Naive thymus-derived CD8-positive, alpha-beta T cell (primary cell): ENCODE measurements around the gene EXOC4. TPM values are rescaled to one million over a fixed set of nuclear protein-coding genes. Genes with fewer than 3 reads are reported as not detected.

Experiments used
- ATAC-seq, 2 donors: fragments of 150-1000 bp; cut with Tn5 transposase in 1 of 2; sonication (Bioruptor Pico), chemical (Tn5 transposase) in 1 of 2; 1 replicate in 1 of 2; 2 replicates in 1 of 2; pipeline ENCODE4 v1.10.0; 2021; ENCODE audit warnings: mild to moderate bottlenecking in 2 of 2, moderate library complexity in 2 of 2
- POLR2A ChIA-PET: fragments of 350-600 bp; sonication (Branson Sonifier 250); formaldehyde crosslinking; loops from one replicate; lab custom pipeline; 2021; ENCODE audit warnings: antibody characterized with exemption; lab: Charles Lee
- DNase-seq, 10 donors: peaks; one replicate each; pipeline versions ENCODE4 v3.0.0 to v3.0.0-alpha.2; 2020 to 2022
- H3K27ac Mint-ChIP-seq, 10 donors: one replicate each; pipeline ENCODE4 v1.8.0; 2020 to 2022; ENCODE audit warnings: mild to moderate bottlenecking in 10 of 10, mixed read lengths in 10 of 10, moderate library complexity in 4 of 10, inconsistent platforms in 1 of 10
- H3K27me3 Mint-ChIP-seq, 5 donors: one replicate each; pipeline ENCODE4 v1.8.0; 2021 to 2022; ENCODE audit warnings: mixed read lengths in 5 of 5
- H3K36me3 Mint-ChIP-seq, 3 donors: one replicate each; pipeline ENCODE4 v1.8.0; 2020 to 2022; ENCODE audit warnings: mixed read lengths in 3 of 3, mild to moderate bottlenecking in 2 of 3, inconsistent platforms in 1 of 3
- H3K4me1 Mint-ChIP-seq, 4 donors: one replicate each; pipeline ENCODE4 v1.8.0; 2021 to 2022; ENCODE audit warnings: mixed read lengths in 4 of 4
- H3K4me3 Mint-ChIP-seq, 10 donors: one replicate each; pipeline ENCODE4 v1.8.0; 2020 to 2022; ENCODE audit warnings: mild to moderate bottlenecking in 10 of 10, mixed read lengths in 10 of 10, moderate library complexity in 6 of 10, inconsistent platforms in 1 of 10
- H3K9me3 Mint-ChIP-seq, 9 donors: one replicate each; pipeline ENCODE4 v1.8.0; 2020 to 2022; ENCODE audit warnings: mixed read lengths in 9 of 9, mild to moderate bottlenecking in 3 of 9, inconsistent platforms in 1 of 9, moderate library complexity in 1 of 9
- polyA plus RNA-seq, 3 donors: library from polyadenylated mRNA; unstranded; fragments of 300-500 nt; fragmentation: Illumina TruSeq; gene quantifications; one replicate each; pipeline ENCODE4 v1.2.3, GENCODE V29; 2021
- total RNA-seq, 8 experiments: library from RNA in 2 of 8; stranded (reverse) in 2 of 8; gene quantifications; one replicate each; pipeline ENCODE4 v1.2.3 and lab custom pipeline; 2021 to 2026

EXOC4 gene
- total and polyA plus RNA-seq, 5 experiments from 2014 or later = 29.4 to 68.6 (median 42.4) TPM

DNA sequence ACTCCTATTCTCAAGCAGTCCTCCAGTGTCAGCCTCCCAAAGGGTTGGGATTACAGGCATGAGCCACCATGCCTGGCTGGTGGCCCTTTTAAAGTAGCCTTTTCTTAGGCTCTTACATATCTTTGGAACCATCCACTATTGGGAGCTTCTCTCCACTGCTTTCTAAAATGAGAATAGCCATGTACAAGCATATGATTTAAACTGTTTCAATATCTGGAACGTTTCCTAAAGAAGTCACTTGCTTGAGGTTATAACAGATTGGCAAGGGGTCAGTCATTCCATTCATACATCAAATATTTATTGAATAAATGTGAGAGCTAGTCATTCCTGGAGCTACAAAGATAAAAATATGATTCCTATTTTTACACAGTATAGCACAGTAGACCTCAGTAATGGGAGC, 776.9 kb downstream of the EXOC4 start:
- POLR2A ChIA-PET = no interaction called here
- H3K27me3 Mint-ChIP-seq = no peaks in the 10 kb centered on the region
- H3K27ac Mint-ChIP-seq = no peak overlapping the region
- peaks cover 11 to 26% (median 20%) of the 10 kb centered on the region in 4 donors for H3K4me1 Mint-ChIP-seq
- ATAC-seq (no peak), DNase-seq (no peak)
- peaks cover 10 to 33% (median 11%) of the 10 kb centered on the region in 3 donors for H3K36me3 Mint-ChIP-seq
- no peak overlapping the region for H3K4me3 Mint-ChIP-seq
- H3K9me3 Mint-ChIP-seq = peaks cover 0 to 2% (median 0%) of the 10 kb centered on the region in 9 donors

- H3K4me1 Mint-ChIP-seq = peaks cover 11 to 26% (median 20%) of the 10 kb centered on the region in 4 donors
- no peaks in the 10 kb centered on the region for H3K27me3 Mint-ChIP-seq
- H3K4me3 Mint-ChIP-seq = no peak overlapping the region
- ATAC-seq (no peak), DNase-seq (no peak)
- H3K36me3 Mint-ChIP-seq = peaks cover 11 to 36% (median 11%) of the 10 kb centered on the region in 3 donors
- no peak overlapping the region for H3K27ac Mint-ChIP-seq
- POLR2A ChIA-PET = no interaction called here
- H3K9me3 Mint-ChIP-seq = peaks cover 0 to 2% (median 0%) of the 10 kb centered on the region in 9 donors
Observed at GRCh38 chr7:134030460-134030865, 777.6 kb downstream of the EXOC4 start.

DNA sequence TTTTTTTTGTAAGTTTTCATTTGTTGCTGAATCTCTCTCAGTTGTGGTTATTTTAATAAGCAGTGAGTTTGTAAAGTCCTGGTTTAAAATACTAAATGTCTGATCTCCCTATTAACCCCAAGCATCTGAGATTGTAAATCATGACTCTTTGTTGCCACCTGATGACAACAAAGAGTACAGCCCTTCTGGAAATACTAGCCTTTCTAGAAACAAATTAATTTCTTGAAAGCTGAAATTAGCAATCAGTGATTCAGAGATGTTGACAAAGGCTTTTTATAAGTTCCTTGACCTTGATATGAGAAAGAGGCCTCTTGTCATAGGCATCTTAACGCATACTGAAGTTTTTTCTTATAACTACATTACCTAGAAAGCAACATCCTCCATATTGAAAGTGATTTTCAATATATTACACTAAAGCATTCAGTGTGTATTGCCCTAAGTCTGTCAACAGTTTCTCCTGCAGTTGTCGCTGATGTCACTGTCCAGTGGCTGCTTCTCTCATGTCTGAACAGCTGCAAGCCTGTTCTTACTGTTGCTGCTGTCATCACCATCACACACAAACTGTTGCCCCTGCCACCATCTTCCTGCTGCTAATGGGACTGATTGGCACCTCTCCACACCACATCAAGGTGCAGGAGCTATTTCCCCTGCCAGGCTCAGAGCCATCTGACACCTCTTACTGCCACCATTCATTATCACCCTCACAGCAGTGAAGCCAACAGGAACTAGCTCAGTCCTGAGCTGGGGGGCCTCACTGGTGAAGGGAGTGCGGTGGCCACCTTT, 779.1 kb downstream of the EXOC4 start:
- peak in 1 of 2 donors; percentile 70 for ATAC-seq

GRCh38 chr7:134034652-134035051, 781.8 kb downstream of the EXOC4 start:
- no peak for ATAC-seq
- DNase-seq = no peak
- Mint-ChIP-seq H3K9me3 (peaks cover 0 to 2% (median 0%) of the 10 kb centered on the region in 9 donors), H3K27ac (no peak overlapping the region), H3K4me3 (no peak overlapping the region), H3K36me3 (peaks cover 8 to 27% (median 17%) of the 10 kb centered on the region in 3 donors), H3K27me3 (no peaks in the 10 kb centered on the region), H3K4me1 (peaks cover 11 to 23% (median 20%) of the 10 kb centered on the region in 4 donors)
- POLR2A ChIA-PET = no interaction called here

More for the DNA sequence above, 779.1 kb downstream of the EXOC4 start:
- POLR2A ChIA-PET = no interaction called here
- H3K4me1 Mint-ChIP-seq = peaks cover 11 to 26% (median 20%) of the 10 kb centered on the region in 4 donors
- peaks cover 8 to 36% (median 16%) of the 10 kb centered on the region in 3 donors for H3K36me3 Mint-ChIP-seq
- DNase-seq = peak in 5 of 10 donors; percentile 6 to 20 (median 18)
- peaks cover 0 to 2% (median 0%) of the 10 kb centered on the region in 9 donors for H3K9me3 Mint-ChIP-seq
- H3K27ac Mint-ChIP-seq = peak overlapping the region in 2 of 10 donors; percentile 8 to 39
- no peaks in the 10 kb centered on the region for H3K27me3 Mint-ChIP-seq
- no peak overlapping the region for H3K4me3 Mint-ChIP-seq

- Mint-ChIP-seq H3K4me3 (no peak overlapping the region), H3K27me3 (no peaks in the 10 kb centered on the region), H3K27ac (no peak overlapping the region), H3K4me1 (no peaks in the 10 kb centered on the region), H3K36me3 (peaks cover 8 to 27% (median 19%) of the 10 kb centered on the region in 3 donors), H3K9me3 (peaks cover 0 to 2% (median 0%) of the 10 kb centered on the region in 9 donors)
- POLR2A ChIA-PET = no interaction called here
- DNase-seq = no peak
- no peak for ATAC-seq
Observed at GRCh38 chr7:134037991-134038390, 785.1 kb downstream of the EXOC4 start.

GRCh38 chr7:134040988-134041387, 788.1 kb downstream of the EXOC4 start:
- Mint-ChIP-seq H3K36me3 (peaks cover 7 to 28% (median 23%) of the 10 kb centered on the region in 3 donors), H3K27ac (no peak overlapping the region), H3K4me1 (no peaks in the 10 kb centered on the region), H3K27me3 (no peaks in the 10 kb centered on the region), H3K9me3 (peaks cover 0 to 5% (median 0%) of the 10 kb centered on the region in 9 donors), H3K4me3 (no peak overlapping the region)
- POLR2A ChIA-PET = no interaction called here
- ATAC-seq = no peak
- no peak for DNase-seq

DNA sequence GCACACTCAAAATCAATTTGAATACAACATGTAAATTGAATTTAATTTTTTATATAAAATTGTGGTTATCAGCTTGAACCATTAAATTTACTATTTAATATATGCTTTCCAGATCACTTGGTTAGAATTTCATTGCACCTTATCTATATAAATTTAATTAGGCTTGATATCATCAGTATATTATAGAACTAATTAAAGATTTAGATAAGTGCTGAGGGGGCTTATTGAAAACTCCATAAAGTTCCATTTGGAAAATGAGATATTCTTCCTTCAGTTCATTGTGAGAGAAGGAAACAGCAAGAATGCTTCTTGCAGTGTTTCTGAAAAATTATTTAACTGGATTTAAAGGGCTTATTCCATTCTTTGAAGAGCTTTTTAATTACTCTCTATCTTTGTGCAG, 788.6 kb downstream of the EXOC4 start:
- H3K36me3 Mint-ChIP-seq = peaks cover 6 to 27% (median 22%) of the 10 kb centered on the region in 3 donors
- POLR2A ChIA-PET = no interaction called here
- no peak for DNase-seq

DNA sequence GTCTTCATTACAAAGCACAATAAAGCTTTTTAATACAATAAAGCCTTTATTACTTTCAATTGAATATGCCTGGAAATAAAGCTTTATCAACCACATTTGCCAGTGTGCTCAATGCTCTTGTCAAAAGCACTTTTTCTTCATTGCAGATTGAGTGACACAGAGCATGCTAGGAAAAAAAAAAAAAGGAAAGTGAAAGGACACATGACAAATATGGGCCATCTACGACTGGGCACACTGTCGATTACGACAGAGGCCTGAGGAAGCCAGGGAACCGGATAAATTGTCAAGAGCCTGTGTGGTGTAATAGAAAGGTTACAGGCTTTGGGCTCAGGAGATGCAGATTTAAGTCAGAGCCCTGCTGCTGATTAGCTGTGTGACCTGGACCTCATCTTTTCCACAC, 789.4 kb downstream of the EXOC4 start:
- no peaks in the 10 kb centered on the region for H3K27me3 Mint-ChIP-seq
- DNase-seq (no peak), ATAC-seq (no peak)
- POLR2A ChIA-PET = no interaction called here
- no peak overlapping the region for H3K27ac Mint-ChIP-seq
- H3K4me3 Mint-ChIP-seq = no peak overlapping the region
- H3K9me3 Mint-ChIP-seq = peaks cover 0 to 5% (median 0%) of the 10 kb centered on the region in 9 donors
- no peaks in the 10 kb centered on the region for H3K4me1 Mint-ChIP-seq
- H3K36me3 Mint-ChIP-seq = peaks cover 6 to 23% (median 17%) of the 10 kb centered on the region in 3 donors

More for the DNA sequence above, 788.6 kb downstream of the EXOC4 start:
- Mint-ChIP-seq H3K4me3 (no peak overlapping the region), H3K9me3 (peaks cover 0 to 5% (median 0%) of the 10 kb centered on the region in 9 donors), H3K4me1 (no peaks in the 10 kb centered on the region), H3K27ac (no peak overlapping the region), H3K27me3 (no peaks in the 10 kb centered on the region)
- no peak for ATAC-seq

GRCh38 chr7:134044682-134045081, 791.8 kb downstream of the EXOC4 start:
- POLR2A ChIA-PET = no interaction called here
- ATAC-seq = no peak
- Mint-ChIP-seq H3K4me1 (peaks cover 0 to 3% (median 0%) of the 10 kb centered on the region in 4 donors), H3K36me3 (peaks cover 12 to 24% (median 20%) of the 10 kb centered on the region in 3 donors), H3K9me3 (peaks cover 0 to 8% (median 0%) of the 10 kb centered on the region in 9 donors), H3K27ac (no peak overlapping the region), H3K27me3 (no peaks in the 10 kb centered on the region), H3K4me3 (no peak overlapping the region)
- DNase-seq = no peak

DNA sequence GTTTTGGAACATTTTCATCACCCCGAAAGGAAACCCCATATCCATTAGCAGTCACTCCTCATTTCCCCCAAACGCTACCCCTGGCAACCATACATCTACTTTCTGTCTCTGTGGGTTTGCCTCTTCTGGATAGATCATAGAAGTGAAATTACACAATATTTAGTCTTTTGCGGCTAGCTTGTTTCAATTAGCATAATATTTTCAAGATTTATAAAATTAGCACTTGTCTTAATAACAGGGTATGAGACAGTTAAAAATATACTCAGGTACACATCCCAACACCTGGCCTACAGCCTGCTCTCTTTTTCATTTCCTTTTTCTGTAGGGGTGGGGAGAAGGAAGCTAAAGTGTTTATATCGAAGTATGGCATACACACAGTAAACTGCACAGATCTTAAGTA, 792.8 kb downstream of the EXOC4 start:
- H3K4me1 Mint-ChIP-seq = peaks cover 0 to 3% (median 0%) of the 10 kb centered on the region in 4 donors
- ATAC-seq (no peak), DNase-seq (no peak)
- H3K9me3 Mint-ChIP-seq = peaks cover 0 to 8% (median 0%) of the 10 kb centered on the region in 9 donors
- peaks cover 12 to 24% (median 20%) of the 10 kb centered on the region in 3 donors for H3K36me3 Mint-ChIP-seq
- no peak overlapping the region for H3K4me3 Mint-ChIP-seq
- no peak overlapping the region for H3K27ac Mint-ChIP-seq
- POLR2A ChIA-PET = no interaction called here
- no peaks in the 10 kb centered on the region for H3K27me3 Mint-ChIP-seq

- DNase-seq = no peak
- Mint-ChIP-seq H3K9me3 (peaks cover 0 to 8% (median 0%) of the 10 kb centered on the region in 9 donors), H3K36me3 (peaks cover 12 to 24% (median 20%) of the 10 kb centered on the region in 3 donors), H3K27ac (no peak overlapping the region), H3K4me3 (no peak overlapping the region), H3K4me1 (peaks cover 0 to 5% (median 0%) of the 10 kb centered on the region in 4 donors), H3K27me3 (no peaks in the 10 kb centered on the region)
- ATAC-seq = no peak
- POLR2A ChIA-PET = no interaction called here
Observed at GRCh38 chr7:134046594-134047128, 793.8 kb downstream of the EXOC4 start.

- no peak overlapping the region for H3K27ac Mint-ChIP-seq
- H3K4me1 Mint-ChIP-seq = peaks cover 0 to 6% (median 0%) of the 10 kb centered on the region in 4 donors
- ATAC-seq (no peak), DNase-seq (no peak)
- H3K9me3 Mint-ChIP-seq = peaks cover 0 to 8% (median 0%) of the 10 kb centered on the region in 9 donors
- H3K4me3 Mint-ChIP-seq = no peak overlapping the region
- POLR2A ChIA-PET = no interaction called here
- H3K27me3 Mint-ChIP-seq = no peaks in the 10 kb centered on the region
- H3K36me3 Mint-ChIP-seq = peaks cover 12 to 28% (median 18%) of the 10 kb centered on the region in 3 donors
Observed at GRCh38 chr7:134047675-134048074, 794.8 kb downstream of the EXOC4 start.

DNA sequence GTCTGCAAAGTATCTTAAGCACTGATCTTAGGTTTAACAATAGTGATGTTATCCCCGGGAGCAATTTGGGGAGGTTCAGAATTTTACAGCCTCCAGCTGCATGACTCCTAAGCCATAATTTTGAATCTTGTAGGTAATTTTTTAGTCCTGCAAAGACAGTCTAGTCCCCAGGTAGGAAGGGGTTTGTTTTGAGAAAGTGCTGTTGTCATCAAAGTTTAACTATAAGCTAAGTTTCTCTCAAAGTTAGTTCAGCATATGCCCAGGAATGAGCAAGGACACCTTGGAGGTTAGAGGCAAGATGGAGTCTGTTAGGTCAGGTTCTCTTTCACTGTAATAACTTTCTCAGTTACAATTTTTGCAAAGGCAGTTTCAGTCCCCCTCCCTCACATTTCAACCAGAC, 795.3 kb downstream of the EXOC4 start:
- POLR2A ChIA-PET = no interaction called here
- H3K4me1 Mint-ChIP-seq = peaks cover 0 to 6% (median 0%) of the 10 kb centered on the region in 4 donors
- peaks cover 0 to 8% (median 0%) of the 10 kb centered on the region in 9 donors for H3K9me3 Mint-ChIP-seq

More for the DNA sequence above, 795.3 kb downstream of the EXOC4 start:
- no peak overlapping the region for H3K4me3 Mint-ChIP-seq
- no peak overlapping the region for H3K27ac Mint-ChIP-seq
- DNase-seq = no peak
- H3K36me3 Mint-ChIP-seq = peaks cover 12 to 29% (median 18%) of the 10 kb centered on the region in 3 donors
- no peaks in the 10 kb centered on the region for H3K27me3 Mint-ChIP-seq
- no peak for ATAC-seq
